Calu3 (cell line): ENCODE results near the gene SPSB1. TPM values are rescaled to one million over a fixed set of nuclear protein-coding genes. Genes with fewer than 3 reads are reported as not detected.

Experiments
- BruUV-seq: library from RNA; stranded (reverse); fragments of 400-500 nt; replicated peaks from 2 replicates; lab custom pipeline; 2021; lab: Mats Ljungman, UMichigan
- CTCF ChIA-PET: fragments of 300-600 bp; sonication (Branson Sonifier 250); formaldehyde crosslinking; loops from one replicate; lab custom pipeline; 2022; ENCODE audit warnings: antibody characterized with exemption; lab: Charles Lee
- DNase-seq: peaks from one replicate; pipeline ENCODE4 v3.0.0; 2022
- H3K27ac Mint-ChIP-seq: one replicate; pipeline ENCODE4 v1.8.0; 2022; ENCODE audit warnings: mixed read lengths; ENCODE audit not compliant: unreplicated experiment
- H3K27me3 Mint-ChIP-seq: one replicate; pipeline ENCODE4 v1.8.0; 2022; ENCODE audit warnings: mixed read lengths; ENCODE audit not compliant: unreplicated experiment
- H3K36me3 Mint-ChIP-seq: one replicate; pipeline ENCODE4 v1.8.0; 2022; ENCODE audit warnings: mild to moderate bottlenecking, moderate library complexity, mixed read lengths; ENCODE audit not compliant: insufficient read depth, unreplicated experiment
- H3K4me1 Mint-ChIP-seq: one replicate; pipeline ENCODE4 v1.8.0; 2022; ENCODE audit warnings: mild to moderate bottlenecking, low read depth, mixed read lengths; ENCODE audit not compliant: unreplicated experiment
- H3K4me3 Mint-ChIP-seq: one replicate; pipeline ENCODE4 v1.8.0; 2022; ENCODE audit warnings: mild to moderate bottlenecking, low read depth, moderate library complexity, mixed read lengths; ENCODE audit not compliant: unreplicated experiment
- H3K9me3 Mint-ChIP-seq: one replicate; pipeline ENCODE4 v1.8.0; 2022; ENCODE audit warnings: low read depth, mixed read lengths; ENCODE audit not compliant: unreplicated experiment
- intact Hi-C: fragments of 100-400 bp; cut with micrococcal nuclease; formaldehyde crosslinking; loops from one replicate; pipeline ENCODE4 v1.10.0; 2022; ENCODE audit not compliant: unreplicated experiment
- total RNA-seq: library from RNA; stranded (reverse); gene quantifications from 2 replicates; pipeline ENCODE4 v1.2.3, GENCODE V29; 2022
- TF ChIP-seq, protein P1 (sequence below): fragments of 200-600 bp; IDR thresholded peaks from one replicate; pipeline ENCODE4 v1.8.0; 2022; ENCODE audit warnings: antibody characterized with exemption; ENCODE audit not compliant: unreplicated experiment

SPSB1 gene
- total RNA-seq, 1 experiment from 2014 or later = 4.9 TPM

DNA sequence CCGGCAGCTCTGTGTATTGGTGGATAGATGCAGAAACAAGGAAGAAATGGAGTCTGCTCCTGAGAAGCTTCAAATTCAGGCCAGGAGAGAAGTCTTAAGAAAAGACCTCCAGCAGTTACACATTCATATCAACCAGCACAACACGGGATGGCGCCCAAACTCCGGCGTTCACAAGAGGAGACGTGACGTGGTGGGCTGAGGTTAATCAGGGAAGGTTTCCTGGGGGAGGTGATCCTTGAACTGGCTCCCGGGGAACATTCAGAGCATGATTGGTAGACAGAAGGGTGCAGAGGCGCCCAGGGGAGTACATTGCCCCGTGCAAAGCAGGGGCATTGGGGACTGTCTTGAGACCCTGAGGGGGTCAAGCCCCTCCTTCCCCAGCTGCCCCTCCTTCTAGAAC lies 27.7 kb upstream of the SPSB1 start:
- no peaks in the 10 kb centered on the region for H3K4me1 Mint-ChIP-seq
- intact Hi-C loops = no loop called here
- DNase-seq = no peak
- TF ChIP-seq, protein P1, sequence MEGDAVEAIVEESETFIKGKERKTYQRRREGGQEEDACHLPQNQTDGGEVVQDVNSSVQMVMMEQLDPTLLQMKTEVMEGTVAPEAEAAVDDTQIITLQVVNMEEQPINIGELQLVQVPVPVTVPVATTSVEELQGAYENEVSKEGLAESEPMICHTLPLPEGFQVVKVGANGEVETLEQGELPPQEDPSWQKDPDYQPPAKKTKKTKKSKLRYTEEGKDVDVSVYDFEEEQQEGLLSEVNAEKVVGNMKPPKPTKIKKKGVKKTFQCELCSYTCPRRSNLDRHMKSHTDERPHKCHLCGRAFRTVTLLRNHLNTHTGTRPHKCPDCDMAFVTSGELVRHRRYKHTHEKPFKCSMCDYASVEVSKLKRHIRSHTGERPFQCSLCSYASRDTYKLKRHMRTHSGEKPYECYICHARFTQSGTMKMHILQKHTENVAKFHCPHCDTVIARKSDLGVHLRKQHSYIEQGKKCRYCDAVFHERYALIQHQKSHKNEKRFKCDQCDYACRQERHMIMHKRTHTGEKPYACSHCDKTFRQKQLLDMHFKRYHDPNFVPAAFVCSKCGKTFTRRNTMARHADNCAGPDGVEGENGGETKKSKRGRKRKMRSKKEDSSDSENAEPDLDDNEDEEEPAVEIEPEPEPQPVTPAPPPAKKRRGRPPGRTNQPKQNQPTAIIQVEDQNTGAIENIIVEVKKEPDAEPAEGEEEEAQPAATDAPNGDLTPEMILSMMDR = no peak
- no peaks in the 10 kb centered on the region for H3K36me3 Mint-ChIP-seq
- no TSS peak for BruUV-seq
- H3K27ac Mint-ChIP-seq = no peak overlapping the region
- no peaks in the 10 kb centered on the region for H3K9me3 Mint-ChIP-seq
- H3K4me3 Mint-ChIP-seq = no peak overlapping the region
- CTCF ChIA-PET = interaction anchor here (0.6 kb wide), 1 partner anchor 254 kb away, joined by 3 read pairs; no protein-coding TSS in a partner anchor
- no peaks in the 10 kb centered on the region for H3K27me3 Mint-ChIP-seq

DNA sequence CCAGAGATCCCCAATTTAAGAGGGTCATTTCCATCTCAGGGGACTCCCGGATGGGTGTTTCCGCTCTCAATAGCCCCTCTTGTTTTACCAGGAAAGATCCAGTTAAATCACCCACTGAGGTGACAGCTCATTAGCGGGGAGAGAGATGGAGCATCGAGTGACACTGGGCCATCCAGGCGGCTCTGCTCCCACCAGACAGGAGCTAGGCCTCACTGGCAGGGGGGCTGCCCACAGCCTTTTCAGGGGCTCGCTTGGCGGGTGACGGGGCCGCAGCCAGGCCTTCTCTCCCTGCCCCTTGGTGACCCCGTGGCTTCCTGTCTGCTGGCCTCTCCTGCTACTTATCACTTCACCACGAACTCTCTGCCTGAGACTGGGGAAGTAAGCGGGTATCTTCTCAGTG lies 26.7 kb upstream of the SPSB1 start:
- no peak overlapping the region for H3K27ac Mint-ChIP-seq
- BruUV-seq = no TSS peak
- CTCF ChIA-PET = no interaction called here
- no peaks in the 10 kb centered on the region for H3K4me1 Mint-ChIP-seq
- no peaks in the 10 kb centered on the region for H3K27me3 Mint-ChIP-seq
- no peak for DNase-seq
- no peaks in the 10 kb centered on the region for H3K36me3 Mint-ChIP-seq
- TF ChIP-seq, protein P1 = no peak
- no peaks in the 10 kb centered on the region for H3K9me3 Mint-ChIP-seq
- intact Hi-C loops = no loop called here
- H3K4me3 Mint-ChIP-seq = no peak overlapping the region

DNA sequence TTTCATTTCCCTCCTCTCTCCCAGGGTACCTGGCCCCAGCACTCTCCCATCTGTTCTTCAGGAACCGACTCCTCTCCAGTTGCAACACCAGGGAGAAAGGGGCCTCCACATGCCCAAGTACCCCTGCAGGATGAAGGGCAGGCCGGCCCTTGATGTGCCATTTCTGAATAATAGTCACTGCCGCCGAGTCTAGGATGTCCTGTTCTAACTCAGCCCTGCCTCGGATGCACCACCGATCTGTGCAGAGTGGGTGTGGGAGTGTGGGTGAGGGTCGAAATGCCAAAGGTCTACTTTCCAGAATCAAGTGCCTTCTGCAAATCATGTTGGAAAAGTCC lies 25.4 kb upstream of the SPSB1 start:
- intact Hi-C loops = no loop called here
- Mint-ChIP-seq H3K36me3 (no peaks in the 10 kb centered on the region), H3K4me1 (no peaks in the 10 kb centered on the region), H3K27ac (no peak overlapping the region), H3K9me3 (no peaks in the 10 kb centered on the region), H3K4me3 (no peak overlapping the region), H3K27me3 (no peaks in the 10 kb centered on the region)
- TF ChIP-seq, protein P1 = no peak
- DNase-seq = no peak
- BruUV-seq = no TSS peak
- CTCF ChIA-PET = interaction anchor here (0.7 kb wide), 2 partner anchors 240 to 748 kb away, joined by 3 read pairs; no protein-coding TSS in a partner anchor

DNA sequence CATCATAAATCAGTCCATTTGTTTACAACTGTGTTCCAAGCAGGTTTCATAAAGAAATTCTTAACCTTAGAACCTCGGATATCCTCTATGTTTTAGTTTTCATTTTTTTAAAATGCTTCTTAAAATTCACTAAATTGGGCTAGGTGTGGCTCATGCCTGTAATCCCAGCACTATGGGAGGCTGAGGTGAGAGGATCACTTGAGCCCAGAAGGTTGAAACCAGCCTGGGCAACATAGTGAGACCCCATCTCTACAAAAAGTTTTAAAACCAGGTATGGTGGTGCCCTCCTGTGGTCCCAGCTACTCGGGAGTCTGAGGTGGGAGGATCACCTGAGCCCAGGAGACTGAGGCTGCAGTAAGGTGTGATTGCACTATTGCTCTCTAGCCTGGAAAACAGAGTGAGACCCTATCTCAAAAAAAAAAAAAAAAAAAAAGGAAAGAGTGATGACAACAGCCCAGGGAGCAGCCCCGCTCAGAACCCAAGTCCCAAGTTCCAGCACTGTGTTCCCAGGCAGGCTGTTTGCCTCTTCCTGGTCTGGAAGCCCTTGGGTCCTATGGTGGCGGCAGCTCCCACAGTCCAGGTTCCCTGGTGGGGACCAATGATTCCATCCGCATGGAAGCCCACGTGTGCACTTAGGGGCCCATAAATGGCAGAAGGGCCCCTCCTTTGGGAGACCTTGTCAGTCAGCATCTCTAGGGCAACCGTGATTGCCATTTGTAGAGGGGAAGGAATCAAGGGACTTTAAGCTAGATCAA lies 24.7 kb upstream of the SPSB1 start:
- Mint-ChIP-seq H3K36me3 (no peaks in the 10 kb centered on the region), H3K27me3 (no peaks in the 10 kb centered on the region), H3K9me3 (no peaks in the 10 kb centered on the region), H3K4me3 (no peak overlapping the region), H3K27ac (no peak overlapping the region), H3K4me1 (no peaks in the 10 kb centered on the region)
- intact Hi-C loops = no loop called here
- CTCF ChIA-PET = no interaction called here
- BruUV-seq = no TSS peak
- no peak for DNase-seq
- TF ChIP-seq, protein P1 = no peak
